ENCODE results near the gene AR. TPM values are rescaled to one million over a fixed set of nuclear protein-coding genes. Genes with fewer than 3 reads are reported as not detected.

Gene AR
- total and polyA plus RNA-seq, 2 donors (not counting 1 experiment from before 2014, with no cell fraction given): not detected

GRCh38 chrX:67596839-67597790 is 53.3 kb downstream of the AR start:
- Mint-ChIP-seq H3K27me3 (no peaks in the 10 kb centered on the region), H3K4me3 (no peak overlapping the region), H3K4me1 (no peaks in the 10 kb centered on the region), H3K27ac (no peak overlapping the region), H3K9me3 (ENCODE audit: insufficient read depth) (no peaks in the 10 kb centered on the region)
- Histone ChIP-seq H3K9ac (ENCODE audit: low read length) (no peak overlapping the region), H3K4me3 (ENCODE audit: control extremely low read depth in 1 of 5, extremely low read depth in 1 of 5, insufficient read depth in 1 of 5, low read depth in 2 of 5, low read length in 4 of 5) (no peak overlapping the region), H3K27me3 (replicated peaks in 1 of 4; ENCODE audit: control extremely low read depth in 1 of 4, control insufficient read depth in 3 of 4, insufficient read depth in 4 of 4, low read length in 3 of 4) (no peaks in the 10 kb centered on the region), H4K20me1 (ENCODE audit: control insufficient read depth, insufficient read depth, low read length, poor library complexity, severe bottlenecking) (no peaks in the 10 kb centered on the region), H3K4me1 (ENCODE audit: control insufficient read depth in 2 of 2, insufficient read depth in 2 of 2, low read length in 2 of 2) (no peaks in the 10 kb centered on the region), H3K36me3 (replicated peaks in 1 of 2; ENCODE audit: control extremely low read depth in 1 of 2, control insufficient read depth in 1 of 2, extremely low read depth in 1 of 2, insufficient read depth in 2 of 2, low read length in 1 of 2) (no peaks in the 10 kb centered on the region), H3K4me2 (replicated peaks; ENCODE audit: low read depth, low read length, poor library complexity, severe bottlenecking) (no peak overlapping the region), H3K27ac (ENCODE audit: low read length in 2 of 2) (no peak overlapping the region), H3K9me3 (ENCODE audit: control extremely low read depth in 1 of 3, control insufficient read depth in 2 of 3, insufficient read depth in 1 of 3, low read length in 2 of 3) (no peaks in the 10 kb centered on the region), H3K79me2 (ENCODE audit: control insufficient read depth, insufficient read depth, low read length) (no peaks in the 10 kb centered on the region), H2AFZ (ENCODE audit: insufficient read depth, low read depth, low read length, poor library complexity, severe bottlenecking) (no peak overlapping the region)
- POLR2A ChIA-PET: no interaction called here
- no peak for ATAC-seq (ENCODE audit: low read depth)
- TF ChIP-seq CTCF (IDR thresholded peaks at IDR 0.05): no peak
- TF ChIP-seq EZH2 (IDR thresholded peaks at IDR 0.05; ENCODE audit: borderline replicate concordance, insufficient read depth, low read depth, low read length, poor library complexity, severe bottlenecking): no peak
- intact Hi-C loops (cut with micrococcal nuclease): no loop called here
- no CpG with 5 or more reads among the region's 3 CpGs for WGBS (ENCODE audit: insufficient coverage)
- CTCF ChIA-PET: no interaction called here
- no peak for DNase-seq

- Mint-ChIP-seq H3K27me3 (no peaks in the 10 kb centered on the region), H3K27ac (no peak overlapping the region), H3K4me3 (no peak overlapping the region), H3K4me1 (no peaks in the 10 kb centered on the region), H3K9me3 (ENCODE audit: insufficient read depth) (no peaks in the 10 kb centered on the region)
- no peak overlapping the region for H3K9ac ChIP-seq (ENCODE audit: low read length)
- no peak overlapping the region for H3K4me2 ChIP-seq (replicated peaks; ENCODE audit: low read depth, low read length, poor library complexity, severe bottlenecking)
- no peak overlapping the region for H3K4me3 ChIP-seq (ENCODE audit: control extremely low read depth in 1 of 5, extremely low read depth in 1 of 5, insufficient read depth in 1 of 5, low read depth in 2 of 5, low read length in 4 of 5)
- H3K4me1 ChIP-seq (ENCODE audit: control insufficient read depth in 2 of 2, insufficient read depth in 2 of 2, low read length in 2 of 2): no peaks in the 10 kb centered on the region
- TF ChIP-seq EZH2 (IDR thresholded peaks at IDR 0.05; ENCODE audit: borderline replicate concordance, insufficient read depth, low read depth, low read length, poor library complexity, severe bottlenecking) (no peak), CTCF (IDR thresholded peaks at IDR 0.05) (no peak)
- no peaks in the 10 kb centered on the region for H4K20me1 ChIP-seq (ENCODE audit: control insufficient read depth, insufficient read depth, low read length, poor library complexity, severe bottlenecking)
- ChIA-PET CTCF (no interaction called here), POLR2A (no interaction called here)
- no peaks in the 10 kb centered on the region for H3K9me3 ChIP-seq (ENCODE audit: control extremely low read depth in 1 of 3, control insufficient read depth in 2 of 3, insufficient read depth in 1 of 3, low read length in 2 of 3)
- H3K79me2 ChIP-seq (ENCODE audit: control insufficient read depth, insufficient read depth, low read length): no peaks in the 10 kb centered on the region
- ATAC-seq (ENCODE audit: low read depth) (no peak), DNase-seq (no peak)
- H3K27ac ChIP-seq (ENCODE audit: low read length in 2 of 2): no peak overlapping the region
- WGBS (ENCODE audit: insufficient coverage): no CpG with 5 or more reads among the region's 3 CpGs
- intact Hi-C loops (cut with micrococcal nuclease): no loop called here
- H3K27me3 ChIP-seq (replicated peaks in 1 of 4; ENCODE audit: control extremely low read depth in 1 of 4, control insufficient read depth in 3 of 4, insufficient read depth in 4 of 4, low read length in 3 of 4): no peaks in the 10 kb centered on the region
- H2AFZ ChIP-seq (ENCODE audit: insufficient read depth, low read depth, low read length, poor library complexity, severe bottlenecking): no peak overlapping the region
- no peaks in the 10 kb centered on the region for H3K36me3 ChIP-seq (replicated peaks in 1 of 2; ENCODE audit: control extremely low read depth in 1 of 2, control insufficient read depth in 1 of 2, extremely low read depth in 1 of 2, insufficient read depth in 2 of 2, low read length in 1 of 2)
These were observed 55.7 kb downstream of the AR start for GRCh38 chrX:67599532-67599931.

Data from B cell (primary cell).